HTERT RPE-1 (cell line): ENCODE results near the gene PRELP.
"Not testable (repeated sequence)": the region's sequence is repeated elsewhere in the genome, so short reads cannot be mapped to it uniquely, and the experiment has no call there.

Experiments used
- in situ Hi-C: fragments of 300-500 bp; cut with MboI; formaldehyde crosslinking; loops from 4 replicates; pipeline ENCODE4 v1.14.3; 2020; ENCODE audit warnings: low sequenced_read_pairs

Gene PRELP

DNA sequence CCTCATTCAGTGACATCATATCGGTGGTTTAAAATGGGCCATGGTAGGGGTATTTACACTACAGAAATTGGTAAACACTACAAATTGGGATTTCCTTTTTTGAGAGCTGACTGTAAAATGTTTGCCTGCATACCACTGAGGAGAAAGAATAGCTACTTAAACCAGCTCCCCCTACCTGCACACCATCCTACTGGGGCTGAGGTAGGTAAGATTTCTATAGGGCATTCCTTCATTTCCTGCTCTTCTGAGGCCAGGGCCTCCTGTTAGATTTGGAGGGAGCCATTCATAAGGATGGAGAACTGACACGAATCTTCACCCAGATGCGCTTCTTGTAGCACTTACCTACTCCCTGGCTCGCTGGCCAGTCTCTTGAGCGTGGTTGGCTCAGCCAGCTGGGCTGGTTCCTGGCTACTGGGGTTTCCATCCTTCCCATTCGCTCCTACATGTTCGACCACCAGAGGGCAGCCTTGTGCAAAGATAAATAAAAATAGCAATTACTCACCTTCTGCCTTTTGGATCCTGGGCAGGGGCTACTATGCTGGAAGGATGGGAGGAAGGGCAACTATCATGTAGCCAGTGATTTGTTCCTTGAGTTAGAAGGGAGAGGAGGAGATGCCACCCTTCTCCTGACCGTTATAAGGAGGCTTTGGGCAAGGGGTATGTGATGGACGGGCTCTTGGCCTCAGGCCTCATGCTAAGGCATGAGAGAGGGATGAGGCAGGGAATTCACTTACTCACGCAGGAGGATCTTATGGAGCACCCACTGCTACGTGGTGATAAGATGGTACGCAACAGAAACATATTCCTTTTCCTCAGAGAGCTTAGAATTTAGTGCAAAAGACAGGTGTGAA lies 29.0 kb downstream of the PRELP start:
- in situ Hi-C loops, result no loop called here

DNA sequence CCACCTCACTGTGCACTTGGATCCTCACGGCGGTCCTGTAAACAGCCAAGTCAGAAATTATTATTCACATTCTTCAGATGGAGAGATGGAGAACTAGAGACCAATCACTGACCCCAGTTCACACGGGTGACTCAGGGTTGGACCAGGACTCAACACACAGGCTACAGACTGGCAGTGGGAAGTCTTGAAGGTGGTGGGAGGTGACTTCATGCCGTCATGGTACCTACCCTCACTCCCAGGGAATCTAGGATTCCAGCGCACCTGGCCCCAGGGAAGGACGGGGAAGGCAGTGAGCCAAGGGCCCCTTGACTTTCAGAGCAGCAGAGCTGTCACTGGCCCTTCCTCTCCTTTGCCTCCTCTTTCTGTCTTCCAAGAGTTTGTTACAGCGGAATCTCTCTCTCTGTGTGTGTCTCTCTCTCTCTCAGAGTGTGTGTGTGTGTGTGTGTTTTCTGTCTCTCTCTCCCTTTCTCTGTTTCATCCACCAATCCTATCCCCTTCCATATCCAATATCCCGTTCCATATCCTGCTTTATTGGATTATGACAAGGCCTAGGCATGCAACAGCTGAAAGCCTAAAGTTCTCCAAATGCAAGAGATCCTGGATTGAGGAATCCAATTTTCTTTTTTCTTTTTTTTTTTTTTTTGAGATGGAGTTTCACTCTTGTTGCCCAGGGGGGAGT lies 30.1 kb downstream of the PRELP start:
- in situ Hi-C loops, result no loop called here

DNA sequence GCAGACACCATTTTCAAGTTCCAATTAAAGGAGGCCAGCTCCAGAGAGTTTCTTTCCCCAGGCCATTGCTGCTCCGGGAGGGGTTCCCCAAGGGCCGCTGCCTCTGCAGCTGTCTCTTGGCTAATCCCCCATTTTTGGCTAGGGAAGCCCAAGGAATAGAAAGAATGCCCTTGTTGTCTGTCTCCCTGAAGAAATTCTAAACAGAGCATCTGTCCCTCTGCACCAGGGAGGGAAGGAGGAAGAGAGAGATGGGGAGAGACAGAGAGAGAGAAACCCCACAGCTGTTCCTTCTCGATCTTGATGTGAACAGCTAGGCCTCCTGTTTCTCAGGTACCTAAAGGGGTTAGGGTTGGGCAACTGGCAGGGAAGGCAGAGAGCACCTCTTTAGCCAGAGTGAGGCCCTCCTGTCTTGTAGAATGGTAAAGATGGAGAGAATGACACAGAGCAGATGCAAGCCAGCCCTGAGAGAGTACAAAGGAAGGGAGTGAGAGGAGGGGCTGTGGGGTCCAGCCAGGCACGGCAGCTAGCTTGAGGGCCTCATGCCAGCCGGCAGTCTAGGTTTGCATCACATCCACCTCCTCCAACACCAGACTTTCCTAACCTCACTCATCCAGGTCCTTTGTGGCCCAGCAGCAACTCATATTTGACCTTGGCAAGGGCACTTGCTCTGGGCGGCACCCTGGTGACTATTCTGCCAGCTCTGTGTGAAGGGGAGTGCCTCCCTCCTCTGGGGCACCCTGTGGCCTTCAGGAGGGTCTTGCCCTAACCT lies 31.4 kb downstream of the PRELP start:
- in situ Hi-C loops, result no loop called here

DNA sequence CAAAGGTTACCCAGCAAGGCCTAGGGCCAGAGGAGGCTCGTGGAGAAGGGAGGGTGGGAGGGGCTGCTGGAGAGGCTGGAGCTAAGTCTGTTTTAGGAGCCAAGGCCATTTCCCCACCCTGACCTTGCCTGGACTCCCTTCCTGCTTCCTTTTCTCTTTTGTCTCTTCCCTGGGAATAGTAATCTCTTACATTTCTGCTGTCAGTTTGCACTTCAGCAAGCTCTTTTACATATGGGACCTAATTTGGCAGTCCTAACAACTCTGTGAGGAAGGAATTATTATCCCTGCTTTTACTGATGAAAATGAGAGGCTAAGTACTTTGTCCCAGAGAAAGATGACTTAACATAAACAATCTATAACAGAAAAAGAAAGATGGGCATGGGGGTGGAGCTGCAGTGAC lies 32.2 kb downstream of the PRELP start:
- in situ Hi-C loops, result no loop called here

DNA sequence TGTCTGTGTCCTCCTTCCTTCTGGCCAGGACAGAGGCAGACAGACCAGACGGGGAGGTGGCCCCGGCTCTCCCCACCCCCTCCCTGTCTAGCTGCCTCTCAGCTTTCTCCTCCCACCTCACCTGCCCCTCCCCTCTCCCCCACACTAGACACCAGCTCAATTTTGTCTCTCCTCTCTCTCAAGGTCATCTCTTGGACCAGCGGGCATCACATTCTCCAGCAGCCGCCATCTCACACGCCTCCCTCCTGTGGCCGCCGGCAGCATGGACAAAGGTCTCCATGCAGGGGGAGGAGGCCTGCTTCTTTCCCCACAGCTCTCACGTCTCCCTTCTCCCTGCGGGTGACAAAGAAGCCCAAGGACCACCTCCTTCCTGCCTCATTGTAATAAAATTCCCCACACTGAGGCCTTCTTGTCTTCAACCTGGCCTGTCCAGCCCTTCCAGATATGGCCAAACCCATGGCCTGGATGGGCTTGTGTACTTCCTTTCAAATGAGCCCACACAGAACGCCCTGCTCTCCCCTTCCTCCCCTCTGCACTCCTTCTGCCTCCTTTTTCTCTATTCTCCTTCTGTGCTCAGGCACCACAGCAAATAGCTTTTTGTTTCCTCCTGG lies 33.0 kb downstream of the PRELP start:
- in situ Hi-C loops, result no loop called here

DNA sequence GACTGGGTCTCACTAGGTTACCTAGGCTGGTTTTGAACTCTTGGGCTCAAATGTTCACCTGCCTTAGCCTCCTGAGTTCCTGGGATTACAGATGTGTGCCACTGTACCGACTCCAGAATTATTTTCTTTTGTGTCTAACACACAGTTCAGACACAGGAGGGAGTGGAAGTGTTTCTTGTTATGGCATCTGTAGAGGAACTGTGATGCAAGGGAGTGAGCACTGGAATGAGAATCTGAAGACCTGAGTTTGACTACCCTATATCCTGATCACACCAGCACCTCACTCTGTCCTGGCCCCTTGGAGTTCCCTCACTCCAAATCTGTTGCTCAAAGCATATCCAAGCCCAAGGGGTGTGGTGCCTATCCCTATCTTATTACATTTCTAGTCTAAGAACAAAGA lies 33.5 kb downstream of the PRELP start:
- in situ Hi-C loops, result no loop called here

DNA sequence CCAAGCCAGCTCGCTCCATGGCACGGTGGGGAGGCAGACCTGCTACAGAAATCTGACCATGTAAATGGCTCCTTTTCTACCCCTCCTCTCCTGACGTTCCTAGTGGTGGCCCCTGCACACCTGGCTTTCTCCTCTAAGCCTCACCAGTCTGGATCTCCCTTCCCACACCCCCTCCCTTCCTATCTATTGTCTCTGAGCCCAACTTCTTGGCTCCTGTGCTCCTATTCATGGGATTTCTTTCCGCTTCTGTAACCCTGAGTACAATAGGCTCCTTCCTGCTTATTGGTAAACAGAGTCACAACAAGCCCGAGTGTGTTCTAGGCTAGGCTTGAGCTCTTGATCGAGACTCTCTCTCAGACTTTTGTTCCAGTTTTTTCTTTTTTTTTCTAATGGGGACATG lies 35.9 kb downstream of the PRELP start:
- in situ Hi-C loops, result no loop called here

DNA sequence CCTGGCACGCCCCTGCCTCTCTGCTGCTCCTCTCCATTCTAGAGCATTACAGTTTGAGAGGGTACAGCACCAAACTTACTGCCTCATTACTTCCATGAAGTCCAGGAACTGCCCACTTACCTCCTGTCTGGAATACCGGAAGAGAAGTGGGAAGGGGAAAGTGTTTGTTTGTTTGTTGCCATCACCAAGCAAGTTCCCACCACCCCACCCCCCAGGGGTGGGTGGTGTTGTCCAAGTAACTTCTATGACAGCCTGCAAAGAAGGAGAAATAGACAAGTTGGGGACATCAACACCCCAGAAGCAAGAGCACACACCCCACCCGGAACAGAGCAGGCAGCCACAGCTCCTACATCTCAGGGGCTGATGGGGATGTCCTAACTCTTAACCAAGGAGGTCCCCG lies 36.3 kb downstream of the PRELP start:
- in situ Hi-C loops, result no loop called here

DNA sequence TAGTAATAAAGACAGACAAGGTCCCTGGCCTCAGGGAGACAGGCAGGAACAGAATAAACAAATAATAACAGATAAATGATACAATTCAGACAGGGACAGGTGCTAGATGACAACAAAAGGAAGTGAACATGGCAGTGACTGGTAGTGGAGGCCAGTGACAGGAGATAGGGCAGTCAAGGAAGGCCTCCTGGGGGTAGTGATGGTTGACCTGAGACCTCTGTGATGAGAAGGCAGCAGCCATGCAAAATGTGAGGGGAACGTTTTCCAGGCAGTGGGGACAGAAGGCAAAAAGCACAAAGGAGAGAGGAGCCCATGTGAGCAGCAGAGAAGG lies 36.9 kb downstream of the PRELP start:
- in situ Hi-C loops, result no loop called here

DNA sequence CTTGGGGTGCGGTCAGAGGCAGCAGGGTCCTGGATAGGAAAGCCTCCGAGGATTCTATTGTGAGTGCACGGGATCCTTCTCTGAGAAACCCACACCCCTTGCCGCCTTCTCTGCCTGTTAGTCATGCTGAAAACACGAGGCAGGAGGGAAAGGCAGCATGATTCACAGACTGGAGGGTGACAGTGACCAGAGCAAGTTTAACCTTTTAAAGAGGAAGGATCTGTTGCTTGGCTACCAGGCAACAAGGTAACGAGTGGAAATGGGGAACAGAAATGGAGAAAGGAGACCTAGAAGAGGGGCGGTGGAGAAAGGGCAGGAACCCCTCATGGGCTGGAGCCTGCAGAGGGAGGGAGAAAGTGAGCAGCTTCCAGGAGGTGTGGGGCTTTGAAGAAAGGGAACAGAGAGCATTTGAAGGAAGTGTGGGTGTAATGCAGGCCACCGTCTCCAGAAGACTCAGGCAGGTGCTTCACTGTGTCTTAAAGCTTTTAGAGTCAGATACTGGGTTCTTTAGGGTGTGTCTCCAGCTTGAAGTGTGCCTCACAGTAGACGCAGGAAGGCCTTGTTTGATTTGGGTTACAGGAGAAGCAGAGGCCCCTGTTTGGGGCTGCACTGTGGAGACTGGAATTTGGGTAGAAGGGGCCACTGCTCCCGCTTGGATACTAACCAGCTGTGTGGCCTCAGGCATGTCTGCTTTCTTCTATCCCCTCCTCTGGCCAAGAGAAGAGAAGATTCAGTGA lies 37.4 kb downstream of the PRELP start:
- in situ Hi-C loops, result no loop called here

DNA sequence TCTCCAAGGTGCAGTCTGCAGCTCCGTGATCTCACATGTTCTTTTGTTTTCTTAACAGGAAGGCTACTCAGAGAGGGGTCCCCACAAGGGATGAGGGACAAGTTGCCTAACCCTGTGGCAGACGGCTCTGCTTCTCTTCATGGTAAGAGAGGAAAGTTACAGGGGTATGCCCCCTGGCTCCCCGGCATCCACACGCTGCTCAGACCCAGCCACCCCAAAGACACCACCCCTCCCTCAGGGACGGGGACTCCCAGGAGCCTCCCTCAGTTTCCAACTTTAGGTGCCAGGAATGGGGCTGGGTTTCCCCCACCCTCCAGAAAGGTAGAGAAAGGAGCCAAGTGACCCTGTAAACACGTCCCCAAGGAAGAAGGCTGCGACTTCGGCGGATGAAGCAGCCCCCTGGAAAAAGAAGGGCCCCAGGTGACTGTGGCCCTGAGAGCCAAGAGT lies 38.0 kb downstream of the PRELP start:
- in situ Hi-C loops, result no loop called here

DNA sequence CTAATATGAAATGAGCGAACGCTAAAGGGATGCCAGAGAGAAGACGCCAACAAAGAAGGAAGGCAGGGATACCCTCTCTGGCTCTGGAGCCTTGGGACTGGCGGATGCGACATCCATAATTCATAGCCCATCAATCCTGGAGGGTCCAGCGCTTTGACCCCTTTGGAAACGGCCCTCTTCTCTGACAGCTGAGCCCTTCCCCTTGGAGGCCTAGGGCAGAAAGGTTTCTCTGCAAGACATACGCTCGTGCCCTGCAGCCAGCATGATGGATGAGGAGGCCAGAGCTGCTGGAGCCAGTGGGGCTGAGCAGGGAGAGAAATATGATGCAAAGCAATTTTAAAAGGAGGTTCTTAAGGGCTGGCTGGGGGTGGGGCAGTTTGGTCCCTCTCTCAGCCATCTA lies 40.6 kb downstream of the PRELP start:
- in situ Hi-C loops, result no loop called here

DNA sequence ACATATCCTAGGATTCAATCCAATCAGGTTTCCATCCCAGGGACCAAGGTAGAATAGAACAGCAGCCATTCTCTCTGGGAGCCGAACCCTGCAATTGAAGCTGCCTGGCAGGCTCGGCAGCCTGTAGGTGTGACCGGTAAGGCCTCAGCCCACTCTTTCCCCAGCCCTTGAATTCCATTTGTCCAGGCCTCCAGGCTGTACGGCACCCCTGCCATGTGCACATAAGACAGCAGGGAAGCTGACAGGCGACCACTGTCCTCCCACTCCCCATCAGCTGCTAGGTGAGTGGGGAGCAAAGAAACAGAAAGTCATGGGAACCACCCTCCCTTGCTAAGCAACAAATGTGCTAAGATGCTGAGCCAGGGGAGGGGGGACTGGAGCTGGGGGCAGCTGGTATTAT lies 41.3 kb downstream of the PRELP start:
- in situ Hi-C loops, result no loop called here

DNA sequence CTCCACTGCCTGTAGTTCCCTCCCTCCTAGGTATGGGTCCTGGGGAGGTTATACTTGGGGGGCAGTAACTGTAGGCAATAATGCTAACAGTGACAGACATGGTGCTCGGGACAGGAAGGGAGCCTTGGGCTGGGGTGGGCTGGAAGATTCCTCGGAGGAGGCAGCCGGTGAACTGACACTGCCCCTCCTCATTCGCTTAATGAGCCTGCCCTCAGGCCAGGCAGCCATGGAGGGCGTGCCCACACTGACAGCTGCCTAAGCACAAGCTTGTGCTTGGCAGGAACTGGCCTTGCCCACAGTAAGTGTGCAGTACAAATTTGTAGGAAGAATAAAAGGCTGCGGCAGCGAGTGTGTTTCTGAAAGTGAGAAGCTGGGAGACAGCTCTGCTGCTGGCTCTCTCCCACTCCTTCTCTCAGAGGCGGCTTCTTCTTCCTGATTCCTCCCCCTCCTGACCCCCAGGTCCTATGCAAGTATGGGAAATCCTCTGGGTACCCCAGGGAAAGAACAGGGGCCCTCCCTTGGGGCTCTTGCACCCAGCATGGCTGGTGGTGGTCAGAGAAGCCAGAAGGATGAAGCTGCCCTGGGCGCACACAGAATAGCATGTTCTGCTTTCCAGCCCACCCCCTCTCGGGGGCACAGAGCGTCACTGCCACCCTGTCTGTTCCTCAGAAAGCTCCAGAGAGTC lies 42.0 kb downstream of the PRELP start:
- in situ Hi-C loops, result no loop called here

DNA sequence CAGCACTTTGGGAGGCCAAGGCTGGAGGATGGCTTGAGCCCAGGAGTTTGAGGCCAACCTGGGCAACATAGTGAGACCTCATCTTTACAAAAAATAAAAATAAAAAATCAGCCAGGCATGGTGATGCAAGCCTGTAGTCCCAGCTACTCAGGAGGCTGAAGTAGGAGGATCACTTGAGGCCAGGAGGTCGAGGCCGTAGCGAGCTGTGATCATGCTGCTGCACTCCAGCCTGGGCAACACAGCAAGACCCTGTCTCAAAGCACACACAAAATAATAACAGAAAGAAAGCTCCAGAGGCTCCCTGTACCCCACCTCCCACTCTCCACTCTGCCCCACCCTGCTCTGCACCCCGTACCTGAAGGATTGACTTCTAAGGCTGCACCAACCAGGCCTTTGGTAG lies 42.5 kb downstream of the PRELP start:
- in situ Hi-C loops, result not testable (repeated sequence)

DNA sequence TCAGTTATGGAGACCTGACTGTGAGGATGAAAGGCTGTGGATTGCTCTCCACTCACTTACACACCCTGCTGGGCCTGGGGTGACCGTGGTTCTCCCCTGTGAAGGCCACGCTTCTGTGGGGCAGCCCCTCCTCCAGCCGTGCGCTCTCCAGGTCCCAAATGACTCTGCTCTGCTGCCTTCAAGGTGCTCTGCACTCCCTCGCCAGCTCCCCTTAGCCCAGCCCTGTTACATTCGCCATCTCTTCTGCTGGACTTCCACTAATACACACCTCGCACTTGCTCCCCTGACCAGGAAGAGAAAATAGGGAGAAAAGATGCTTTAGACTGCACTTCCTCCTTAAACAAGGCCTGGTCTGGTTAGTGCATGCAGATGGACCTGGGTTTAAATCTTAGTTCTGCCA lies 42.9 kb downstream of the PRELP start:
- in situ Hi-C loops, result no loop called here

DNA sequence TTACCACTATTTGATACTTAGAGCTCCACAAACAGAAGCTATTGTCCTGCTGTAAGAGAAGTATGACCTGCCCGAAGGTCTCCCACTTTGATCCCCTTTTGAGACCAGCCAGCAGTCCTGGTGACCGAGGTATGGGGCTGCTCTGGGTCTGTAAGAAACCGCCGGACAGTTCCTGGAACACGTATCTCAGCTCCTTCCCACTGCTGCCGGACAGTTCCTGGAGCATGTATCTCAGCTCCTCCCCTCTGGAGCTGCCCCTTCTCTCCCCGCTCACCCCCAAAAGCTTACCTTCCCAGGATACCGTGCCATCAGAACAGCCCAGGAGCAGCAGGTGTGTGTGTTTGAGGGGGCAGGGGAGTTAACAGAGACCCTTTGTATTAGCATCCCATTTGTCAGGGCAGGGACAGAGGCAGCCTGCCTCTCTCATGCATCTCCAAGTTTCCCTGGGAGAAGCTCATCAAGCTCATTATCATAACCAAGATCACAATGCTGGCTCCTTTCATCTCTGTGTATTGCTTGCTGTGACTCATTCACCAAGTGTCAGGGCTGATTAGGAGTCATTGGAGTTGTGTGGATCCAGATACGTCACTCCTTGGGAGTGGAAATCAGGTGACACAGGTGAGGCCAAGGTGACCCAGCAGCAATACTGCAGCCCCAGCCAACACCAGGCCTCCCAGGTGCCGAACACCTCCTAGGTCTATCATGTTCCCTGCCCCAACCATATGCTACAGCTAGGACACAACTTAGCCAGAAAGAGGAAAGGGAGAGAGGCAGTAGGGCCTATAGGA lies 43.6 kb downstream of the PRELP start:
- in situ Hi-C loops, result no loop called here

DNA sequence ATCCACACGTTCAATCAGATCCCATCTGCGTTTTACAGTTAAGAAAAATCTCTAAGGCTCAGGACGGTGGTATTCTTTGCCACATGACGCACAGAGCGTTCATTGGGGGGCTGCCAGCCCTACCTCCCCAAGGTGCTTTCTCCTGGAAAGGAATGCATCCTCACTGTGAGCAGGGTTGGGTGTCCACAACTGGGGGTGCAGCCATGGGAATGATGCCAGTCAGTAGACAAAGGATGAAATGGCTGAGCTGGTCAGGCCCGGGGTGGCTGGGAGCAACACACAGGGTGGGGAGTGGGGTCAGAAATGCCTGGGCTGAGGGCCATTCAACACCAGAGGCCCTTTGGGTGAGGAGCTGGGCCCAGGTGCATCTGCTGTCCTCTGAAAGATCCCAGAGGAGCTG lies 44.3 kb downstream of the PRELP start:
- in situ Hi-C loops, result no loop called here

DNA sequence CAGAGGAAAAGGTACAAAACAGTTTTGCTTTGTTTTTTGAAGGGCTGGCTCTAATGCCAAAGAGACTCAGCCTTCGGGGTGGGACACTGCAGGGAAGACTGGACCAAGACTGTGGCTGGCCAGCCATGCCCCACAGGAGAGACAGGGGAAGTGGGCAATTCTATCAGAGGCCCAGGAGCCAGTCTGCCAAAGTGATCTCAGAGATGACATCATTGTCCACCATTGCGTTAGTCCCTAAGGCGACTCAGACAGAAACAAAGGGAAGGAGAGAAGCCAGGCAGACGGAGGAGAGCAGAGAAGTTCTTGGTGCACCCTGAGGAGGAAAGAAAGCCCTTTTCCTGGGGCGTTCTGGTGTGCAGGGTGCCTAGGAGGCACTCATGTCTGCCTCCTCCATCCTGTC lies 44.7 kb downstream of the PRELP start:
- in situ Hi-C loops, result no loop called here
